LoVo (cell line): ENCODE data around the gene CEP68.
A peak's percentile ranks its signal among the peaks of the same experiment; 100 is the strongest.

Experiments used
- DNase-seq: peaks from one replicate; pipeline ENCODE4 v3.0.0-alpha.2; 2016; ENCODE audit warnings: low spot score

CEP68 gene

DNA sequence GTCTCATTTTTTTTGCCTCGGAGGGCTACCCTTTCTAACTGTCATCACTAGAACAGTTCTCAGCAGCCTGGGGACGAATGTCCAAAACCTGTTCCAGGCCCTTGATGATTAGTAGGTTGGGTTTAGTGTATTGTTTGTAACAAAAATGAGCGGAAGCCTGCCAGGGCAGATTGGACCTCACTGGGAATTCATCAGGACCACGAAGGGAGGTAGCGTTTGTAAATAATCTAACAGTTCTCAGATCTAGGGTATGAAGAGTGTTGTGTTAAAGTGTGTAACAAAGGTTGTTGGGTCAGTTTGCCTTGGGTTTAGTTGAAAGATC is 799 bp downstream of the CEP68 start:
- no peak for DNase-seq

DNA sequence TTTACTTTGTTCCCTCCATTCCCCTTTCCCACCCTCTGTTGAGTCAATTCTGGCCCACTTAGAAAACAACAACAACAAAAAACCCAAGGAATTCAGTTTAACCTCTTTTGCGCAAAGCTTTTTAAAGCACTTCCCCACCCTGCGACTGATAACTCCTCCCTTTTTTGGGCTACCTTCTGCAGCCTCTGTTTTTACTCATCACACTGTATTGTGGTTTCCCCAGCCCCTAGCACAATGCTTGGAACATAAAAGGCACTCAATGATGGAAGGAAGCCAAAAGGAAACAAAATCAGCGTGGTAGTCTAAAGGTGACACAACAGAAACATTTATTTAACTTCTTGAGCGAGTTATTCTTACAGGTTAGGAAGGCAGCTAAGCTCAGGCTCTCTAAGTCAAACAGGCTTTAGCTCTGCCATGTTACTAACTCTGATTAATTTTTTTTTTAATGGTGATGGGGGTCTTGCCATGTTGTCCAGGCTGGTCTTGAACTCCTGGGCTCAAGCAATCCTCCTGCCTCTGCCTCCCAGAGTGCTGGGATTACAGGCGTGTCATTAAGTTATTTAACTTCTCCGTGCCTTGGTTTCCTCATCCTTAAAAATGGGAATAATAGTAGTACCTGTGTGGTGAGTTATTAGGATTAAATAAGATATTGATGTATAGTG is 1.3 kb downstream of the CEP68 start:
- peak; percentile 50 for DNase-seq

DNA sequence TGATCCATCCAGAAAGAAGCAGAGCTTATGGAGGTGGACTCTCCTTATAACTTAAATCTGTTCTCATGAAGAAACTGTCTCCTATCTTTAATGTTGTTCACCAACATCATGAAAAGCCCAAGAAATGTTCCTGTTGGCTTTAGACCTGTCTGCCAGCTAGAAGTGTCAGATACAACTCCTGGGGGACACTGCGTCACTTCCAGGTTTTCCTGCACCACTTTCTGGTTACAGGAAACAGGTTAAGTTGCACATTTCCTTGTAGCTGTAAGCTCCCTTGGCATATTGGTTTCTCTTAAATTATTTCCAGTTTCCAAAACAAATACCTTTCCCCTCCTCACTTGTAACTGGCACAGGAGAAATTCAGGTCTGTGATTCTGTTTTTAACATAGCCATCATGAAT is 2.9 kb downstream of the CEP68 start:
- DNase-seq = no peak

DNA sequence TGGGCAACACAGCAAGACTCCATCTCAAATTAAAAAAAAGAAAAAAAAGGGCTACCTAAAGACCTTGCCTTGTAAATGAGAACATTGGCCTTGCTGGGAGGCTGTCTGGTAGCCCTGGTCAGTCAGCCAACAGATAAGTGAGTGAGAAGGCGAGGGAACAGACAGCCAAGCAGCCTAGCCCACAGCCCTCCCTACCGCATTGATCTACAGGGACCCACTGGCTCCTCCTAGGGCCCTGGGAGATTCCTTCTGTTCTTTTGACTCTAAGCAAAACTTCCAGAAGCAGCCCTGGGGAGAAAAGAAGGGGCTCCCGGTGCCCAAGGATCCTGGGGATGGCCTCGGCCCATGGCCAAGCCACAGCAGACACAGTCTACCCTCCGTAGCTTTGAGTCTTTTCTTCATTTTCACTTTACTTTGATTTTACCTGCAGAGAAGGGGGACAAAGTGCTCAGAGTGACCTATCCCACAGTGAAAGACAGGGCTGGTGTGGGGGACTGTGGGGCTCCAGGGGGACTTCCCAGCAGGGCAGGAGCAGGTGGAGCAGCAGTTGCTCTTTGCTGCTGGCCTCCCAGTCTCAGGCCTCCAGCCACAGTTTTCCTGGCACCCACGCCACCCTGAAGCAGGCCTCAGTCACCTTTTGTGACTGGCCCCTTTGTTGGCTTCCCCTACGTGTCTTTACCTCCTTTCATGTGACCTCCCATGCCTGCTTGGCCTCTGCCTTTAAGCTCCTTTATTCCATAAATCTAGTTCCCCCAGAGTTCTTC is 5.1 kb downstream of the CEP68 start:
- no peak for DNase-seq

GRCh38 chr2:65061910-65062339 is 5.7 kb downstream of the CEP68 start:
- no peak for DNase-seq

- DNase-seq = no peak
Observed at GRCh38 chr2:65062843-65063825, 6.9 kb downstream of the CEP68 start.

DNA sequence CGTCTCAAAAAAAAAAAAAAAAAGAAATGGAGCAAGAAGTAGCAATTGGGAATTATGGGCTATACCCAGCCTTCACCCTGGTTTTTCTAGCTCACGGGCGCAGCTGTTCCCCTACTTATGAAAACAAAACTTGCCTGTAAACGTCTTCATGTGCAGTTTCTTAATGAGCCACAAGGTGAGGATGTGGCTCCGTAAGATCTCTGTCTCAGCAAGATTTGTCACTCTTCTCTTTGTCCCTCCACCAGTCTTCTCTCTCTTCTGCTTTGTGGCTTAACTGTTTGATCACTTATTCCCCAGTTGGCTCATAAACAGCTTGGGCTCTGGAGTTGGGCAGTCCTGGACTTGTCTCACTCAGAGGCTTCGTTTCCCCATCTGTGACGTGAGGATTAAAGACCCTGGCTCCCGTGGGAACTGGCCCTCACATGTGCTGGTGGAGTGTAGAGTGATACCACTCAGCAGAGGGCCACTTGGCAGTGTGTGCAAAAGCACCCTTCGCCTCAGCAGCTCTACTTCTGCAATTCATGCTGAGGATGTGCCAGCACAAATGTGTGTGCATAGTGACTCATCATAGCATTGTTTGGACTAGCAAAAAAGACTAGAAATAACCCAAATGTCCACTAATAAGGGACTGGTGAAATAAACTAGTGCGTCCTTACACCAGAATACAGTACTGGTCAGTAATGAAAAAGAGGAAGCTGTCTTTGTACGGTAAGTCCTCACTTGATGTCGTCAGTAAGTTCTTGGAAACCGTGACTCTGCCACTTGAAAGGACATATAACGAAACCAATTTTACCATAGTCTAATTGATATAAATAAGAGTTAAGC is 8.7 kb downstream of the CEP68 start:
- no peak for DNase-seq

- no peak for DNase-seq
Observed at GRCh38 chr2:65067806-65068553, 11.8 kb downstream of the CEP68 start.

- no peak for DNase-seq
Observed at GRCh38 chr2:65069439-65069824, 13.2 kb downstream of the CEP68 start.

GRCh38 chr2:65070172-65070830 is 14.1 kb downstream of the CEP68 start:
- DNase-seq = peak; percentile 61

DNA sequence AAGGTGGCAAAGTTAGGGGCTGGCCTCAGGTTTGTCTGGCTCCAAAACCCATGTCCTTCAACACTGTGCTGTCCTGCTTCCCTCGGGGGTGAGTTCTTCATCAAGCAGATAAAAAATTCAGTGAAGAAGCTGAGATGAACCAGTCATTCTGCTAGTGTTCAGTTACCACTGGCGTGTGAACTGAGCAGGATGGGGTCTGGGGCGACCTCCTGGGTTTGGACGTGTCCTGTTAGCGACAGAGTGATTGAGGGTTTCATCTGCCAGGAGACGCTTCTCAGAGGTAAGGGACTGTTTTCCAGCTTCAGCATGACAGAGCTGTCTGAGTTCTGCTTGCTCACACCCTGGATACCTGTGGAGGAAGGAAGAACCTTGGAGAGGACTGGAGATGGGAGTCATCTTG is 14.6 kb downstream of the CEP68 start:
- no peak for DNase-seq

- DNase-seq = no peak
Observed at GRCh38 chr2:65071499-65072180, 15.4 kb downstream of the CEP68 start.

- DNase-seq = no peak
Observed at GRCh38 chr2:65072181-65072970, 16.2 kb downstream of the CEP68 start.

- no peak for DNase-seq
Observed at GRCh38 chr2:65073879-65074565, 17.8 kb downstream of the CEP68 start.

DNA sequence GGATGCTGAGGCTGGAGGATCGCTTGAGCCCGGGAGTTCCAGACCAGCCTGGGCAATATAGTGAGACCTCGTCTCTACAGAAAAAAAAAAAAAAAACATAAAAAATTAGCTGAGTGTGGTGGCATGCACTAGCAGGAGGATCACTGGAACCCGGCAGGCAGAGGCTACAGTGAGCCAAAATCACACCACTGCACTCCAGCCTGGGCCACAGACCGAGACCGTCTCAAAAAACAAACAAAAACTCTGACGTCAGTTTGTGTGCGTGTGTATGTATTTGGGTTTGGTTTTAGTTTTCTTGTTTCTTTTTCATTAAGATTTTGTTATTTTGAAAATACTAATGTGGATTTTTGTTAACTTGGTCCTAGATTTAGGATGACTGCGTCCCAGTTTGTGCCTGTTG is 19.0 kb downstream of the CEP68 start:
- DNase-seq = no peak

DNA sequence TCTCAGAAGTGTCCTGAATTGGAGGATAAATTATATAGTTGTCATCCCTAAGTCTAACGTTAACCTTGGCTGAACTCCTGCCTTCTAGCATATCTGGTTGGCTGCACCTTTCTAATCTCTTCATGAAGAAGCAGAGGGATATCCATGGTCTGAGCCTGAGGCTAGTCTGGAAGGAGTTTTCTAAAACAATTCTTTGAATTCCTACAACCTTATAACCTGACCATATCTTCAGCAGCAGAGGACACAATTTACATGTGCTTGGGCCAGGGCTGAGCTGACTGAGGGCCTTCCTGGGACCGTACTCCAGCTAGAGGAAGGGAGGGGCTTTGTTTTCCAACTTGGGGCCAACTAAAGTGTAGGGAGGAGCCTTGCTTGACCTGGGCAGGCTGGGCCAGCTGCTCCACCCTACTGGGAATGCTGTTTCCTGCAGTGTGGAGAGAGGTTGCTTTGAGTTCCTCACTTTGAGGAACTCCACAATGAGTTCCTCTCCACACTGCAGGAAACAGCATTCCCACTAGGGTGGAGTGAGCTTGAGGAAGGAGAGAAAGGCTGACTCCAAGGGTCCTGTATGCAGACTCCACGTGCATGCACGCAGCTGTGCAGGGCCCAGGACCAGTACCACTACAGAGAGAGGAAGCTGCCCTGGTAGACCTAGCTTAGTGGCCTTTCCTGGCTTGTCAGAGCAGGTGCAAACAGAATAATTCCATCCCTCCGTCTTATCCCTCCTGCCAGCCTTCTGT is 19.6 kb downstream of the CEP68 start:
- no peak for DNase-seq

DNA sequence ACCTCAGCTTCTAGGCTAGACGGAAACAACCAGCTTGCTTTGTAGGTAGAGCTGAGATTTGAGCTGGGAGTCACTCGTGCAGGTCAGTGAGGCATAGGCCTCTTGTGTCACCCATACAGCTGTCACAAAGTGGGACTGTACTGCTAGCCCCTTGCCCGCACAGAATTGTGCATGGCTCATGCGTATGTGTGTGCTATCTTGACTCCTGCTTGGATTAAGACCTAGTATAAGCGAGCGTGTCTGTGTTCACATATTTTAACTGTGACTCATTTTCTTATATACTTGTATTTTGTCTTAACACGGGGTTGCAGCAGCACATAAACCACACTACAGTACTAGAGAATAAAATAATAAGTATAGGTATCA is 20.1 kb downstream of the CEP68 start:
- no peak for DNase-seq

- no peak for DNase-seq
Observed at GRCh38 chr2:65077898-65078297, 21.7 kb downstream of the CEP68 start.
